ENCODE data around the gene CDH23. TPM values are rescaled to one million over a fixed set of nuclear protein-coding genes. Genes with fewer than 3 reads are reported as not detected.

CDH23 gene
- total and polyA plus RNA-seq, 9 of the 15 experiments (the other 6 are each of a cell fraction or from before 2014, with no cell fraction given), result 0.18 to 1.2 (median 0.47) TPM

DNA sequence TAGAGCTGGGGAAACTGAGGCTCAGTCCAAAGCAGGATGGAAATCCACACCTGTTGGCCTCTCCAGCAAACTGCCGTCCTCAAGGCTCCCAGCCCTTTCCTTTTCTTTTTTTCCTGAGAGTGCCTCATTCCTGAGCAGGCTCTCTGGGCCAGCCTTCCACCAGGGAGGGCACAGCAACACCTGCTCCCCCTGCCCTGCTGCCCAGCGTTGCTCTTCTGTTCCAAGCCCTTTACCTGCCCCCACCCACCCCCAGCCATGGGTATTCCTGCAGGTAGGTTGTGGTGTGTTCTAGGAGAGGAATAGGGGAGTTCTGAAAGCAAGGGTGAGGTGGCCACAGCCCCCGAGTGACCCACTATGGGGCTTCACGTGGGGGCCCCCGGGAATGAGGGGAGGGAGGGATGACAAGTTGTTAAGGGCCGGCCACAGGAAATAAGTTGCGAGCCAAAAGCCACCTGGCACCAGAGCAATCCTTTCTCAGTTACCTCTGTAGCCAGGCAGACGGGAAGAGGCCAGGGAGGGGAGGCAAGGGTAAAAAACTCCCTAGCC lies 357.3 kb downstream of the CDH23 start (continued):
- TF ChIP-seq THAP7 (CRISPR knock-in tag; IDR thresholded peaks at IDR 0.05) (peak; percentile 63; the same call in 1 of the 2 replicates), JUN (IDR thresholded peaks at IDR 0.05; ENCODE audit: borderline replicate concordance, low read depth, low read length) (no peak), JUN (CRISPR knock-in tag; IDR thresholded peaks at IDR 0.05; ENCODE audit: borderline replicate concordance) (no peak), KLF6 (CRISPR knock-in tag; IDR thresholded peaks at IDR 0.05; ENCODE audit: borderline replicate concordance) (0 out of 2 replicates have a peak, but pooled peaks have one; percentile 27), DMBX1 (CRISPR knock-in tag; IDR thresholded peaks at IDR 0.05; ENCODE audit: borderline replicate concordance) (no peak), ZNF12 (CRISPR knock-in tag; IDR thresholded peaks at IDR 0.05) (no peak), CBX1 (IDR thresholded peaks at IDR 0.05; ENCODE audit: low read depth) (0 out of 2 replicates have a peak, but pooled peaks have one; percentile 35), HBP1 (CRISPR knock-in tag; IDR thresholded peaks at IDR 0.05) (0 out of 2 replicates have a peak, but pooled peaks have one; percentile 43), ZSCAN32 (CRISPR knock-in tag; IDR thresholded peaks at IDR 0.05) (no peak), HMG20B (CRISPR knock-in tag; IDR thresholded peaks at IDR 0.05) (peak; percentile 41; the same call in 1 of the 2 replicates), ZNF436 (CRISPR knock-in tag; IDR thresholded peaks at IDR 0.05) (no peak), BACH1 (tag; IDR thresholded peaks at IDR 0.05) (no peak), ZNF583 (CRISPR knock-in tag; IDR thresholded peaks at IDR 0.05) (0 out of 2 replicates have a peak, but pooled peaks have one; percentile 24), ZNF512 (tag; IDR thresholded peaks at IDR 0.05) (no peak), TBP (optimal IDR thresholded peaks at IDR 0.05; ENCODE audit: low read depth, low read length) (no peak), SRF (CRISPR knock-in tag; IDR thresholded peaks at IDR 0.05) (no peak), ZNF224 (CRISPR knock-in tag; IDR thresholded peaks at IDR 0.05) (no peak)
- TF ChIP-seq, protein P1, sequence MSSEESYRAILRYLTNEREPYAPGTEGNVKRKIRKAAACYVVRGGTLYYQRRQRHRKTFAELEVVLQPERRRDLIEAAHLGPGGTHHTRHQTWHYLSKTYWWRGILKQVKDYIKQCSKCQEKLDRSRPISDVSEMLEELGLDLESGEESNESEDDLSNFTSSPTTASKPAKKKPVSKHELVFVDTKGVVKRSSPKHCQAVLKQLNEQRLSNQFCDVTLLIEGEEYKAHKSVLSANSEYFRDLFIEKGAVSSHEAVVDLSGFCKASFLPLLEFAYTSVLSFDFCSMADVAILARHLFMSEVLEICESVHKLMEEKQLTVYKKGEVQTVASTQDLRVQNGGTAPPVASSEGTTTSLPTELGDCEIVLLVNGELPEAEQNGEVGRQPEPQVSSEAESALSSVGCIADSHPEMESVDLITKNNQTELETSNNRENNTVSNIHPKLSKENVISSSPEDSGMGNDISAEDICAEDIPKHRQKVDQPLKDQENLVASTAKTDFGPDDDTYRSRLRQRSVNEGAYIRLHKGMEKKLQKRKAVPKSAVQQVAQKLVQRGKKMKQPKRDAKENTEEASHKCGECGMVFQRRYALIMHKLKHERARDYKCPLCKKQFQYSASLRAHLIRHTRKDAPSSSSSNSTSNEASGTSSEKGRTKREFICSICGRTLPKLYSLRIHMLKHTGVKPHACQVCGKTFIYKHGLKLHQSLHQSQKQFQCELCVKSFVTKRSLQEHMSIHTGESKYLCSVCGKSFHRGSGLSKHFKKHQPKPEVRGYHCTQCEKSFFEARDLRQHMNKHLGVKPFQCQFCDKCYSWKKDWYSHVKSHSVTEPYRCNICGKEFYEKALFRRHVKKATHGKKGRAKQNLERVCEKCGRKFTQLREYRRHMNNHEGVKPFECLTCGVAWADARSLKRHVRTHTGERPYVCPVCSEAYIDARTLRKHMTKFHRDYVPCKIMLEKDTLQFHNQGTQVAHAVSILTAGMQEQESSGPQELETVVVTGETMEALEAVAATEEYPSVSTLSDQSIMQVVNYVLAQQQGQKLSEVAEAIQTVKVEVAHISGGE (CRISPR knock-in tag; IDR thresholded peaks at IDR 0.05), result 0 out of 6 replicates have a peak, but pooled peaks of 1 of the 3 experiments have one; percentile 12
- TF ChIP-seq, protein P2, sequence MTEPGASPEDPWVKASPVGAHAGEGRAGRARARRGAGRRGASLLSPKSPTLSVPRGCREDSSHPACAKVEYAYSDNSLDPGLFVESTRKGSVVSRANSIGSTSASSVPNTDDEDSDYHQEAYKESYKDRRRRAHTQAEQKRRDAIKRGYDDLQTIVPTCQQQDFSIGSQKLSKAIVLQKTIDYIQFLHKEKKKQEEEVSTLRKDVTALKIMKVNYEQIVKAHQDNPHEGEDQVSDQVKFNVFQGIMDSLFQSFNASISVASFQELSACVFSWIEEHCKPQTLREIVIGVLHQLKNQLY (CRISPR knock-in tag; conservative IDR thresholded peaks at IDR 0.05), result no peak
